Measurements from ENCODE around the gene DSCAML1. TPM values are rescaled to one million over a fixed set of nuclear protein-coding genes. Genes with fewer than 3 reads are reported as not detected.

Gene DSCAML1
- total and polyA plus RNA-seq, 9 of the 15 experiments (the other 6 are each of a cell fraction or from before 2014, with no cell fraction given) = not detected

DNA sequence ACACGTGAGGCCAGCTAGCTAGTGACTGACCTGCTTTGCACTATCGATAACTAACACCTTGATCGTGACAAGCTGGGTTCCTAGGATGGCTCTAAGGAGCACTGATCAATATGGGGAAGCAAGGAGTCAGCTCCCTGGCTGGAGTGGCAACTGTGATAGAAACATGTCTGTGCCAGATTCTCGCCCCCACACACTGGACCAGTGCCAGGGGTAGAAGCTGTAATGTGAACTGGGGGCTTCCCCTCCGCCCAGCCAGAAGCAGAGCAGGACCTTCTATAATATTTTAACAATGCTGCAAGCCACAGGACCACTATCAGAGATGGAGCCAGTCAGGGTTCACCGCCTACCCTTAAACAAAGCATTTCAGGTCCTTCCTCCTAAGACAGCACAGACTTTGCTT, 96.5 kb downstream of the DSCAML1 start (continued):
- TF ChIP-seq, protein P1, sequence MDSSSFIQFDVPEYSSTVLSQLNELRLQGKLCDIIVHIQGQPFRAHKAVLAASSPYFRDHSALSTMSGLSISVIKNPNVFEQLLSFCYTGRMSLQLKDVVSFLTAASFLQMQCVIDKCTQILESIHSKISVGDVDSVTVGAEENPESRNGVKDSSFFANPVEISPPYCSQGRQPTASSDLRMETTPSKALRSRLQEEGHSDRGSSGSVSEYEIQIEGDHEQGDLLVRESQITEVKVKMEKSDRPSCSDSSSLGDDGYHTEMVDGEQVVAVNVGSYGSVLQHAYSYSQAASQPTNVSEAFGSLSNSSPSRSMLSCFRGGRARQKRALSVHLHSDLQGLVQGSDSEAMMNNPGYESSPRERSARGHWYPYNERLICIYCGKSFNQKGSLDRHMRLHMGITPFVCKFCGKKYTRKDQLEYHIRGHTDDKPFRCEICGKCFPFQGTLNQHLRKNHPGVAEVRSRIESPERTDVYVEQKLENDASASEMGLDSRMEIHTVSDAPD (CRISPR knock-in tag; IDR thresholded peaks at IDR 0.05) = no peak

GRCh38 chr11:117697319-117697718, 99.7 kb downstream of the DSCAML1 start:
- no peak overlapping the region for H3K4me2 ChIP-seq (ENCODE audit: insufficient read depth, low read length)
- no peaks in the 10 kb centered on the region for H3K9me1 ChIP-seq (ENCODE audit: control insufficient read depth, insufficient read depth, low read length)
- WGBS (ENCODE audit: insufficient coverage, low coverage, missing lambda C conversion rate) = 4% methylated on average over 3 of the region's 3 CpGs
- H3K4me1 ChIP-seq (replicated peaks in 1 of 2; ENCODE audit: control insufficient read depth in 2 of 2, insufficient read depth in 2 of 2, low read length in 2 of 2) = no peaks in the 10 kb centered on the region; a peak in 1 of 5 replicates
- in situ Hi-C loops (cut with MboI) (no loop called here), intact Hi-C loops (cut with micrococcal nuclease) (no loop called here)
- H3K27ac ChIP-seq (ENCODE audit: extremely low read depth, low read depth, low read length) = no peak overlapping the region
- FAIRE-seq (no peak), DNase-seq (ENCODE audit: extremely low read depth in 1 of 4, low spot score in 3 of 4) (no peak), ATAC-seq (no peak)
- no peak overlapping the region for H3K9ac ChIP-seq (ENCODE audit: insufficient read depth in 1 of 2, low read depth in 2 of 2, low read length in 2 of 2)
- no TSS peak for BruUV-seq (replicated peaks)
- no peaks in the 10 kb centered on the region for H3K36me3 ChIP-seq (ENCODE audit: control insufficient read depth, insufficient read depth, low read length)
- no peak overlapping the region for H3K4me3 ChIP-seq
- H3K79me2 ChIP-seq (ENCODE audit: control insufficient read depth, insufficient read depth, low read length) = no peaks in the 10 kb centered on the region
- H2AFZ ChIP-seq (ENCODE audit: low read depth, low read length) = no peak overlapping the region
- no peaks in the 10 kb centered on the region for H4K20me1 ChIP-seq (replicated peaks; ENCODE audit: control insufficient read depth, insufficient read depth, low read length)
- H3K9me3 ChIP-seq (replicated peaks; ENCODE audit: control insufficient read depth, insufficient read depth, low read depth, low read length) = no peaks in the 10 kb centered on the region
- peaks cover 25 to 48% of the 10 kb centered on the region in 2 experiments for H3K27me3 ChIP-seq (ENCODE audit: control insufficient read depth in 2 of 2, insufficient read depth in 2 of 2, low read length in 2 of 2)
- TF ChIP-seq CEBPB (tag; IDR thresholded peaks at IDR 0.05) = peak; percentile 59
- TF ChIP-seq NFE2 (IDR thresholded peaks at IDR 0.05; ENCODE audit: low read depth) = no peak
- CTCF ChIA-PET (ENCODE audit: low intra/inter-chr PET ratio) = no interaction called here
- POLR2A ChIA-PET = no interaction called here

DNA sequence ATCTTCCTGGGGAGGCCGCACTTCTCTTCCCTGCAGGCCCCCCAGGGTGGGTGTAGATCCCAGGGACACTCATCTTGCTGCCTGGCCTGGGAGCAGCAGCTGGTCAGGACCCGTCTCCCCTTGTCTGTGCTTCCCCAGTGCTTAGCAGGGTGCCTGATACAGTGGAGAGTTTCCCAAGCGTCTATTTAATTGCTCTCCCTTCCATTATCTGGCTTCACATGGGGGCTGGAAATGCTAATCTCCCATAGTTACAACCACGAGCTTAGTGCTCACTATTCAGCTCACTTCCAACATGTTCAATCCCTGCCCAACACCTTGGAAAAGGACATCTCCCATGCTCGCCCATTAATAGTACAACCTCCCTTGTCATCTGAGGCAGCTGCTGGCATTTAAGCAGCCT, 100.5 kb downstream of the DSCAML1 start:
- H2AFZ ChIP-seq (ENCODE audit: low read depth, low read length) = no peak overlapping the region

More for the DNA sequence above, 100.5 kb downstream of the DSCAML1 start:
- DNase-seq (ENCODE audit: extremely low read depth in 1 of 4, low spot score in 3 of 4) (no peak), FAIRE-seq (no peak), ATAC-seq (no peak)
- Histone ChIP-seq H3K4me2 (ENCODE audit: insufficient read depth, low read length) (no peak overlapping the region), H3K4me1 (replicated peaks in 1 of 2; ENCODE audit: control insufficient read depth in 2 of 2, insufficient read depth in 2 of 2, low read length in 2 of 2) (no peaks in the 10 kb centered on the region), H3K9ac (ENCODE audit: insufficient read depth in 1 of 2, low read depth in 2 of 2, low read length in 2 of 2) (no peak overlapping the region), H3K27me3 (ENCODE audit: control insufficient read depth in 2 of 2, insufficient read depth in 2 of 2, low read length in 2 of 2) (peaks cover 25 to 44% of the 10 kb centered on the region in 2 experiments; a peak in 4 of 5 replicates), H3K9me1 (ENCODE audit: control insufficient read depth, insufficient read depth, low read length) (no peaks in the 10 kb centered on the region), H3K9me3 (replicated peaks; ENCODE audit: control insufficient read depth, insufficient read depth, low read depth, low read length) (no peaks in the 10 kb centered on the region), H3K27ac (ENCODE audit: extremely low read depth, low read depth, low read length) (no peak overlapping the region), H4K20me1 (replicated peaks; ENCODE audit: control insufficient read depth, insufficient read depth, low read length) (no peaks in the 10 kb centered on the region), H3K36me3 (ENCODE audit: control insufficient read depth, insufficient read depth, low read length) (no peaks in the 10 kb centered on the region), H3K4me3 (no peak overlapping the region), H3K79me2 (ENCODE audit: control insufficient read depth, insufficient read depth, low read length) (no peaks in the 10 kb centered on the region)
- 0% methylated on average over 5 of the region's 5 CpGs for WGBS (ENCODE audit: insufficient coverage, low coverage, missing lambda C conversion rate)
- intact Hi-C loops (cut with micrococcal nuclease) = no loop called here
- ChIA-PET POLR2A (no interaction called here), CTCF (ENCODE audit: low intra/inter-chr PET ratio) (no interaction called here)
- BruUV-seq (replicated peaks) = no TSS peak
- in situ Hi-C loops (cut with MboI) = no loop called here
- TF ChIP-seq TRIM24 (IDR thresholded peaks at IDR 0.05) (no peak), ZNF197 (CRISPR knock-in tag; IDR thresholded peaks at IDR 0.05; ENCODE audit: low read depth) (no peak)
- TF ChIP-seq, protein P2, sequence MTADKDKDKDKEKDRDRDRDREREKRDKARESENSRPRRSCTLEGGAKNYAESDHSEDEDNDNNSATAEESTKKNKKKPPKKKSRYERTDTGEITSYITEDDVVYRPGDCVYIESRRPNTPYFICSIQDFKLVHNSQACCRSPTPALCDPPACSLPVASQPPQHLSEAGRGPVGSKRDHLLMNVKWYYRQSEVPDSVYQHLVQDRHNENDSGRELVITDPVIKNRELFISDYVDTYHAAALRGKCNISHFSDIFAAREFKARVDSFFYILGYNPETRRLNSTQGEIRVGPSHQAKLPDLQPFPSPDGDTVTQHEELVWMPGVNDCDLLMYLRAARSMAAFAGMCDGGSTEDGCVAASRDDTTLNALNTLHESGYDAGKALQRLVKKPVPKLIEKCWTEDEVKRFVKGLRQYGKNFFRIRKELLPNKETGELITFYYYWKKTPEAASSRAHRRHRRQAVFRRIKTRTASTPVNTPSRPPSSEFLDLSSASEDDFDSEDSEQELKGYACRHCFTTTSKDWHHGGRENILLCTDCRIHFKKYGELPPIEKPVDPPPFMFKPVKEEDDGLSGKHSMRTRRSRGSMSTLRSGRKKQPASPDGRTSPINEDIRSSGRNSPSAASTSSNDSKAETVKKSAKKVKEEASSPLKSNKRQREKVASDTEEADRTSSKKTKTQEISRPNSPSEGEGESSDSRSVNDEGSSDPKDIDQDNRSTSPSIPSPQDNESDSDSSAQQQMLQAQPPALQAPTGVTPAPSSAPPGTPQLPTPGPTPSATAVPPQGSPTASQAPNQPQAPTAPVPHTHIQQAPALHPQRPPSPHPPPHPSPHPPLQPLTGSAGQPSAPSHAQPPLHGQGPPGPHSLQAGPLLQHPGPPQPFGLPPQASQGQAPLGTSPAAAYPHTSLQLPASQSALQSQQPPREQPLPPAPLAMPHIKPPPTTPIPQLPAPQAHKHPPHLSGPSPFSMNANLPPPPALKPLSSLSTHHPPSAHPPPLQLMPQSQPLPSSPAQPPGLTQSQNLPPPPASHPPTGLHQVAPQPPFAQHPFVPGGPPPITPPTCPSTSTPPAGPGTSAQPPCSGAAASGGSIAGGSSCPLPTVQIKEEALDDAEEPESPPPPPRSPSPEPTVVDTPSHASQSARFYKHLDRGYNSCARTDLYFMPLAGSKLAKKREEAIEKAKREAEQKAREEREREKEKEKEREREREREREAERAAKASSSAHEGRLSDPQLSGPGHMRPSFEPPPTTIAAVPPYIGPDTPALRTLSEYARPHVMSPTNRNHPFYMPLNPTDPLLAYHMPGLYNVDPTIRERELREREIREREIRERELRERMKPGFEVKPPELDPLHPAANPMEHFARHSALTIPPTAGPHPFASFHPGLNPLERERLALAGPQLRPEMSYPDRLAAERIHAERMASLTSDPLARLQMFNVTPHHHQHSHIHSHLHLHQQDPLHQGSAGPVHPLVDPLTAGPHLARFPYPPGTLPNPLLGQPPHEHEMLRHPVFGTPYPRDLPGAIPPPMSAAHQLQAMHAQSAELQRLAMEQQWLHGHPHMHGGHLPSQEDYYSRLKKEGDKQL (CRISPR knock-in tag; IDR thresholded peaks at IDR 0.05; ENCODE audit: borderline replicate concordance) = no peak

Measured in K562 (cell line).